Glutamatergic neuron (in vitro differentiated cells): ENCODE data around the gene SLC35E3. TPM values are rescaled to one million over a fixed set of nuclear protein-coding genes. Genes with fewer than 3 reads are reported as not detected.

ENCODE experiments used
- DNase-seq: peaks from one replicate; pipeline ENCODE4 v3.0.0; 2022
- H3K27ac Mint-ChIP-seq: one replicate; pipeline ENCODE4 v1.8.0; 2020; ENCODE audit warnings: mild to moderate bottlenecking, mixed read lengths, inconsistent platforms; ENCODE audit not compliant: unreplicated experiment
- H3K27me3 Mint-ChIP-seq: one replicate; pipeline ENCODE4 v1.8.0; 2020; ENCODE audit warnings: mild to moderate bottlenecking, moderate library complexity, mixed read lengths, inconsistent platforms; ENCODE audit not compliant: unreplicated experiment
- H3K36me3 Mint-ChIP-seq: one replicate; pipeline ENCODE4 v1.8.0; 2020; ENCODE audit warnings: mild to moderate bottlenecking, mixed read lengths, inconsistent platforms; ENCODE audit not compliant: unreplicated experiment
- H3K4me1 Mint-ChIP-seq: one replicate; pipeline ENCODE4 v1.8.0; 2020; ENCODE audit warnings: mild to moderate bottlenecking, low read depth, mixed read lengths, inconsistent platforms; ENCODE audit not compliant: unreplicated experiment
- H3K4me3 Mint-ChIP-seq: one replicate; pipeline ENCODE4 v1.8.0; 2020; ENCODE audit warnings: mild to moderate bottlenecking, mixed read lengths, inconsistent platforms; ENCODE audit not compliant: unreplicated experiment
- H3K9me3 Mint-ChIP-seq: one replicate; pipeline ENCODE4 v1.8.0; 2020; ENCODE audit warnings: mild to moderate bottlenecking, moderate library complexity, mixed read lengths, inconsistent platforms; ENCODE audit not compliant: unreplicated experiment
- CTCF ChIP-seq: fragments of 200-600 bp; sonication (generic); IDR thresholded peaks from one replicate; pipeline ENCODE4 v1.5.0; 2021; ENCODE audit not compliant: partially characterized antibody, unreplicated experiment
- total RNA-seq: library from RNA; stranded (reverse); fragmentation: NEBNext Ultra II Directional; extraction: Animal tissue kit (Norgen Biotek cat#: 25700); gene quantifications from one replicate; pipeline ENCODE4 v1.2.1, GENCODE V29; 2021; ENCODE audit not compliant: unreplicated experiment

The SLC35E3 gene
- total RNA-seq, 1 donor from 2014 or later: 26.2 TPM

- Mint-ChIP-seq H3K27ac (no peak overlapping the region), H3K27me3 (peaks cover 2% of the 10 kb centered on the region), H3K36me3 (no peaks in the 10 kb centered on the region), H3K9me3 (no peaks in the 10 kb centered on the region), H3K4me3 (no peak overlapping the region), H3K4me1 (peaks cover 1% of the 10 kb centered on the region)
- TF ChIP-seq CTCF: no peak
- no peak for DNase-seq
These were observed 79.7 kb downstream of the SLC35E3 start for GRCh38 chr12:68825569-68826217.

GRCh38 chr12:68827895-68828671, 82.1 kb downstream of the SLC35E3 start:
- no peak for DNase-seq
- Mint-ChIP-seq H3K27me3 (no peaks in the 10 kb centered on the region), H3K27ac (no peak overlapping the region), H3K36me3 (no peaks in the 10 kb centered on the region), H3K9me3 (no peaks in the 10 kb centered on the region), H3K4me3 (no peak overlapping the region), H3K4me1 (peaks cover 3% of the 10 kb centered on the region)
- no peak for TF ChIP-seq CTCF

GRCh38 chr12:68828672-68829068, 82.7 kb downstream of the SLC35E3 start:
- no peak for DNase-seq
- Mint-ChIP-seq H3K27ac (no peak overlapping the region), H3K27me3 (no peaks in the 10 kb centered on the region)

More at GRCh38 chr12:68828672-68829068, 82.7 kb downstream of the SLC35E3 start:
- Mint-ChIP-seq H3K9me3 (no peaks in the 10 kb centered on the region), H3K36me3 (no peaks in the 10 kb centered on the region), H3K4me3 (no peak overlapping the region), H3K4me1 (peaks cover 3% of the 10 kb centered on the region)
- TF ChIP-seq CTCF: no peak

Other genes with a start within 250 kb of the SLC35E3 start
- gene RAP1B, start 135.3 kb upstream of the SLC35E3 start, total RNA-seq: 68.2 TPM
- 51.6 TPM for gene NUP107, start 59.2 kb upstream of the SLC35E3 start, total RNA-seq
- gene MDM2, start 62.0 kb downstream of the SLC35E3 start, total RNA-seq: 84.9 TPM
- not detected for gene CPM, start 187.0 kb downstream of the SLC35E3 start, total RNA-seq